Measurements from ENCODE around the gene PAQR6.
"Not testable (repeated sequence)": the region's sequence is repeated elsewhere in the genome, so short reads cannot be mapped to it uniquely, and the experiment has no call there.

PAQR6 gene

DNA sequence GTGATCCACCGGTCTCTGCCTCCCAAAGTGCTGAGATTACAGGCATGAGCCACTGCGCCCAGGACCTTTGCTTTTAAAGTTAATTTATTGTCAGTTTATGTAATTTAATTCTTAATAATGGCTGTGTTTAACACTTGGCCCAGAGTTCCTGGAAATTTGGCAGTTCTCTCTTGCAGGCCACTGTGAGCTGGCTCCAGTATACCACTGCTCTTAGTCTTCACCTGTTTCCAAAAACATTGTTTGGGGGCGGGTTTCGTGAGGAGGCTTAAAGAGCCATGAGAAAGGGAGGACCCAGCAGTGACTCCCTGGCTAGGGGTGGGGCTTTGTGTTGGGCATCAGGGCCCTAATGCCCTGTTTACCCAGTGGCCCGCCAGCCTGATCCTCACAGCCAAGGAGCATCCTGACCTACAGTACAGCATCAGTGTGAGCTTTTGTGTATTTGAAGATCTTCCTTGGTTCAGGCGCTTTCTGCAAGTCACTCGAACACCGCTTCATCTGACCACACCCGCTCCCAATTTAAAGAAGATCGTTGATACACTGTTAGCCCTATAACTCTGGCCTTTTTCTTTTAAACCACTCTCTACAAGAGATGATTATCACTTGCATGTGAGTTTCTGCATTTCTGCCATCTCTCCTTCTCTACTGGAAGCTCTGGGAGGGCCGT lies 17.9 kb downstream of the PAQR6 start:
- DNase-seq = no peak

DNA sequence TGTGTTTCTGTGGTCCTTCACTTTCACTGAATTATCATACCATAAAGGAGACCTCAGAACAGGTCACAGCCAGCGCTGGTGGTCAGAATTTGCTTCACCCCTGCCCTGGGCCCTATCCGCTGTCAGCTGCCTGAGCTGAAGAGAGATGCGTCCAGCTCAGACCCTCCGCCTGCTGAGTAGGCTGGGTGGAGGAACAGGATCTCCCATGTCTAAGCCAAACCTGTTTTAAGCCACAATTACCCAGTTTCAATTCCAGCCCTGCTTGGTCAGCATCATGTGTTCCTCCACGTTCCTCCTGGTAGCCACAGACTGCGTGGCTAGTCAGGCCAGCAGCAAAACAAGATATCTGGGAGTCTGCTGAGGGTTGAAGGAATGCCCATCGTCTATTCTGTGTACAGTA lies 19.4 kb downstream of the PAQR6 start:
- no peak for DNase-seq

DNA sequence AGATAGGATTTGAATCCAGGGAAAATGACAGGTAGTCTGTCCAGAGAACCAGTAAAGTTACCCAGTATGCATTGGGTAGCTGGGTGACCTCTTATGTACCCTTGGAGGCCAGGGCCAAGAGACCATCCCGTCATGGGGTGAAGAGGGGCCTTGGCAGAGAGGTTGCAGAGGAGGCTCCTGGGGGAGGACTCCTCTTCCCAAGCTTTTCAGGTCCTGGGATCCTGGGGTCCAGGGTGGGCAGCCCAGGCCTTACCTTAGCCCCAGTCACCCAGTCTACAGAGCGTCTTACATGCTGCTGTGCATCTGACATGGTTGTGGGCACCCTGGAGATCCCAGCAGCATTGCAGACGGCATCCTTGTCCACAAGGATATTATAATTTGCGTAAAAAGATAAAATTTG lies 21.1 kb downstream of the PAQR6 start:
- DNase-seq = no peak

DNA sequence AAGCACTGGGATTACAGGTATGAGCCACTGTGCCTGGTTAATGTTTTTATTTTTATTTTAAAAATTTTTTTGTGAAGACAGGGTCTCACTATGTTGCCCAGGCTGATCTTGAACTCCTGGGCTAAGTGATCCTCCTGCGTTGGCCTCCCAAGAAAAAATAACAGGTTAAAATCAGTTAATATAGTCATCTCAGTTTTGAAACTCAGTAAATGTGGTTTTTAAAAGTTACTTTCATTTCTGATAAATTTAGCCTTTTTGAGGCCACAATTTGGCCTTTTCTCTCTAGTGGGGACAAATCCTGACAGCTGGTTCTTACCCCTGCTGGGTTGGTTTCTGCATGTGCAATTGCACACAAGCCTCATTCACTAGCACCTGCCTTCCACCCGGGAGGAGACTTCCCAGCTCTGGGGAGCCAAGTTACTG lies 21.7 kb downstream of the PAQR6 start:
- no peak for DNase-seq

DNA sequence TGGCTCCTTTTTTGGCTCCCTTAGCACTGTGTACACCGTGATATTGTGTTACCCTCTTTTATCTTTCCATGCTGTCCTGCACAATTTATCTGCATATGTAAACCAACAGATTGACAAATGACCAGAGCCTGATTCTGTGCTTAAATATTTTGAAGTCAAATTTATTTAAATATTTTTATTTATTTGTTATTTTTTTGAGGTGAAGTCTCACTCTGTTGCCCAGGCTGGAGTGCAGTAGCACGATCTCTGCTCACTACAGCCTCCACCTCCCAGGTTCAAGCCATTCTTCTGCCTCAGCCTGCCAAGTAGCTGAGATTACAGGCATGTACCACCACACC lies 22.2 kb downstream of the PAQR6 start:
- DNase-seq = no peak

DNA sequence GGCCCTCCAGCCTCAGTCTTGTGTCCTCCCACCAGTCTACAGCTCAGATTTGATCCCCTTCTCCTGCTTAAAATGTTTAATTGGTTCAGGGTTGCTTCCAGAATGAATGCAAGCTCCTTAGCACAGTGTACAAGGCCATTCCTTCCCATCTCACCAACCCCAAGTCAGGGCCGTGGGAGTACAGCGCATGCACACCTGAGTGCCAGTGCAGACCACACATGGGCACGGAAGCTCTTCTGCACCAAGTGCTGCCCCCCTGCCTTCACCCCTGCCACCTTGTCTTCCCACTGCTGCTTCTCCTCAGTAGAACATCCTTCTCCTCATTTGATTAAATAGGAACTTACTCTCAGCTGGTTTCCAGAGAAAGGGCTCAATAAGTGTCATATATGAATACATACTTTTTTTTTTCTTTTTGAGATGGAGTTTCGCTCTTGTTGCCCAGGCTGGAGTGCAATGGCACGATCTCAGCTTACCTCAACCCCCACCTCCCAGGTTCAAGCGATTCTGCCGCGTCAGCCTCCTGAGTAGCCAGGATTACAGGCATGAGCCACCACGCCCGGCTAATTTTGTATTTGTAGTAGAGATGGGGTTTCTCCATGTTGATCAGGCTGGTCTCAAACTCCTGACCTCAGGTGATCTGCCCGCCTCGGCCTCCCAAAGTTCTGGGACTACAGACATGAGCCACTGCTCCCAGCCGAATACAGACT lies 25.7 kb downstream of the PAQR6 start:
- DNase-seq = no peak

DNA sequence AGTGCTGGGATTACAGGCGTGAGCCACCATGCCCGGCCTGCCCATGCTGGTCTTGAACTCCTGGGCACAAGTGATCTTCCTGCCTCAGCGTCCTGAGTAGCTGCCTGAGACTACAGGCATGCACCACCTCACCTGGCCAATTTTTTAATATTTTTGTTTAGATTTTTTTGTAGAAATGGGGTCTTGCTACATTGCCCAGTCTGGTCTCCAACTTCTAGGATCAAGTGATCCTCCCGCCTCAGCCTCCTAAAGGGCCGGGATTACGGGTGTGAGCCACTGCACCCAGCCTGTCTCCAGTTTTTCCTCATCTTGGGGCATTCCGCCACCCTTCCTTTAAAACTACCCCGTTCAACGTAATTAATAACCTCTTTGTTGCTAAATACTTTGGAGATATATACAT lies 27.6 kb downstream of the PAQR6 start:
- no peak for DNase-seq

DNA sequence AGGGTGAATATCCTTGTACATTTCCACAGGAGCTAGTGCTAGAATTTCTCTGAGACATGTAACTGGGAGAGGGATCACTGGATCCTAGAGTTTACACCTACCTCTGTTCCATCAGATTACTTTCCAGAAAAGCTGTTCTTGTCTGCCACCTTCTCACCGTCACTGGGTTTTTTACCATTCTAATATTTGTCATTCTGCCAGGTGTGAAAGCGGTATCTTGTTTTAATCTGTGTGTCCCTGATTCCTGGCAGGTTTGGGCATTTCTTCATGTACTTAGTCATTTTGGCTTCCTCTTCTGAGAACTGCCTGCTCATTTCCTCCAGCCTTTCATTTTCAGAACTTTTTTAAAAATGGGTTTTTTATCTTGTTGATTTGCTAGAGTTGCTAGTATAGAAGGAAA lies 30.0 kb downstream of the PAQR6 start:
- no peak for DNase-seq

DNA sequence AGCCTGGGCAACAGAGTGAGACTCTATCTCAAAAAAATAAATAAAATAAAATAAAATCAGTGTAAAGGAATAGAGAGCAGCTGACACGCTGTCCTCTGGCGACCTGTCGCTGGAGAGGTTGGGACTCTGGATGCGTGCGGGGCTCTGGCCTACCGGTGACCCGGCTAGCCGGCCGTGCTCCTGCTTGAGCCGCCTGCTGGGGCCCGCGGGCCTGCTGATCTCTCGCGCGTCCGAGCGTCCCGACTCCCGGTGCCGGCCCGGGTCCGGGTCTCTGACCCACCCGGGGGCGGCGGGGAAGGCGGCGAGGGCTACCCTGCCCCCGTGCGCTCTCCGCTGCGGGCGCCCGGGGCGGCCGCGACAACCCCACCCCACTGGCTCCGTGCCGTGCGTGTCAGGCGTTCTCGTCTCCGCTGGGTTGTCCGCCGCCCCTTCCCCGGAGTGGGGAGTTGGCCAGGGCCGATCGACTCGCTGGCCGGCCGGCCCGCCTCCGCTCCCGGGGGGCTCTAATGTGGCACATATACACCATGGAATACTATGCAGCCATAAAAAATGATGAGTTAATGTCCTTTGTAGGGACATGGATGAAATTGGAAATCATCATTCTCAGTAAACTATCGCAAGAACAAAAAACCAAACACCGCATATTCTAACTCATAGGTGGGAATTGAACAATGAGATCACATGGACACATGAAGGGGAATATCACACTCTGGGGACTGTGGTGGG lies 31.3 kb downstream of the PAQR6 start:
- DNase-seq = not testable (repeated sequence)

DNA sequence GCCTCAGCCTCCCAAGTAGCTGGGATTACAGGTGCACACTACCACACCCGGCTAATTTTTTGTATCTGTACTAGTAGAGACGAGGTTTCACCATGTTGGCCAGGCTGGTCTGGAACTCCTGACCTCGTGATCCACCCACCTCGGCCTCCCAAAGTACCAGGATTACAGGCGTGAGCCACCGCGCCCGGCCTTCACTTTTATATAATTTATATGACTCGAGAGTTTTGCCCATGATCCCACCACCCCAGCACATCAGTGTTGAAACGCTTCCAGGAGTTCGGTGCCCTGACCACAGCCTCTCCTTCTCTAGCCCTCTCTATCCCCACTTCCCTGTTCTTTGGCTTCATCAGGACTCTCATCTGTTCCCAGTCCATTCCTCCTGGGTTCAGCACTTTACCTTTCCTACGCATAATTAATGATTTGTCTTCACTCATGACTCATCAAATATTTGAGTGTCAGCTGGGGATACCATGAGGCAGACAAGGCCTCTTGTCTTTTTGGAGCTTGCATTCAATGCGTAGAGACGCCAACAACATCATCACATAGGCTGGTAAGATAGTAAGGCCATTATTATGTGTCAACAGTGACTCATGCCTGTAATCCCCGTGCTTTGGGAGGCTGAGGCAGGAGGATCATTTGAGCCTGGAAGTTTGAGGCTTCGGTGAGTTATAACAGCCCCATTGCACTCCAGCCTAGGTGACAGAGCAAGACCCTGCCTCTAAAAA lies 33.7 kb downstream of the PAQR6 start:
- DNase-seq = no peak

DNA sequence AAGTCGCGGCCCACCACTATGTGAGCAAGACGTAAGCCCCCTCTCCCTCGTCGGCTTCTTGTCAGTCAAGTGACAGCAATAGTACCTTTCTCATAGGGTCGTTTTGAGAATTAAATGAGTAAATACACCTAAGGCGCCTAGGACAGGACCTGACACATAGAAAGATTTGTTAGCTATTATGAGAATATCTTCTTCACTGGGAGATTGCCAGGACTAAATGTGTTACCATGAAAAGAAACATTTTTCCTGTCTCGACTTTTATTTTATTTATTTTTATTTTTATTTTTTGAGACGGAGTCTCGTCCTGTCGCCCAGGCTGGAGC lies 34.3 kb downstream of the PAQR6 start:
- DNase-seq = no peak

DNA sequence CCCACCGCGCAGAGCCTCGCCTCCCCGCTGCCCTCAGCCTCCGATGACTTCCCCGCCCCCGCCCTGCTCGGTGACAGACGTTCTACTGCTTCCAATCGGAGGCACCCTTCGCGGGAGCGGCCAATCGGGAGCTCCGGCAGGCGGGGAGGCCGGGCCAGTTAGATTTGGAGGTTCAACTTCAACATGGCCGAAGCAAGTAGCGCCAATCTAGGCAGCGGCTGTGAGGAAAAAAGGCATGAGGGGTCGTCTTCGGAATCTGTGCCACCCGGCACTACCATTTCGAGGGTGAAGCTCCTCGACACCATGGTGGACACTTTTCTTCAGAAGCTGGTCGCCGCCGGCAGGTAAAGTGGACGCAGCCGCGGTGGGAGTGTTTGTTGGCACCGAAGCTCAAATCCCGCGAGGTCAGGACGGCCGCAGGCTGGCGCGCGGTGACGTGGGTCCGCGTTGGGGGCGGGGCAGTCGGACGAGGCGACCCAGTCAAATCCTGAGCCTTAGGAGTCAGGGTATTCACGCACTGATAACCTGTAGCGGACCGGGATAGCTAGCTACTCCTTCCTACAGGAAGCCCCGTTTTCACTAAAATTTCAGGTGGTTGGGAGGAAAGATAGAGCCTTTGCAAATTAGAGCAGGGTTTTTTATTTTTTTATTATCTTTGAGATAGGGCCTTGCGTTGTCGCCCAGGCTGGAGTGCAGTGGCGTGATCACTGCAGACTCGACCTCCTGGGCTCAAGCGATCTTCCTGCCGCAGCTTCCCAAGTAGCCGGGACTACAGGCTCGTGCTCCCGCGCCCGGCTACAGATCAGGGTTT lies 34.8 kb downstream of the PAQR6 start, which contains the start of gene PMF1:
Gene PMF1 (plus strand): TSS at position 175 of the 811 bp plus-strand sequence. CDS start 9 bp downstream, at position 184.
- DNase-seq = peak; percentile 96 to 97

DNA sequence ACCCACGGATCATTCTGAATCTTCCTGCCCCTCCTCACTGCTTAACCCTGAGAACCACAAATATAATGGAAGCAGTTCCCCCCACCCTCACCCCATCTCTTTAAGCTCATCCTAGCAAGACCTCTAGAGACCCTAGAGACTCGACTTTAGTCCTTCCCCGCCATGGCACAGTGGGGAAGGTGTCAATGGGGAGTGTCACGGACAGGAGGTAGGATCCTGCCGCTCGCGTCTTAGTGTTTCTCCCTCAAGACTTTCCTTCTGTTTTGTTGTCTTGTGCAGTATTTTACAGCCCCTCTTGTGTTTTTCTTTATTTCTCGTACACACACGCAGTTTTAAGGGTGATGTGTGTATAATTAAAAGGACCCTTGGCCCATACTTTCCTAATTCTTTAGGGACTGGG lies 35.7 kb downstream of the PAQR6 start:
- no peak for DNase-seq

DNA sequence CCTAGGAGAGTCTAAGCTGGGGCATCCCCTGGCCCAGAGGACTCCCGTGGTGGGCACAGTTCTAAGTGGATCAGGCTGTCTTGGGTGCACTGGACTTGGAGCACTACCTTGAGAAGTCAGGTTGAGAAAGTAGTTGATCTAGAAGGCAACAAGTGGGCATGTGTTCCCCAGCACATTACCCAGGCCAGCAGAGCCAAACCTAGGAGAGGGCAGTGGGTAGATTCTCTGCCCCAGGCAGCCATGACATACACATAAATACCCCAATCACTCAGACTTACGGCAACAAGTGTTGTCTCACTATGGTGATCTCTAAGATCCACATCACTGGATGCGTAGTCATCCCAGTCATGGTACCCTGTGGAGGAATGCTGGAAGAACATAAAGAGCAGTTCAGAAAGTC lies 36.6 kb downstream of the PAQR6 start:
- no peak for DNase-seq

DNA sequence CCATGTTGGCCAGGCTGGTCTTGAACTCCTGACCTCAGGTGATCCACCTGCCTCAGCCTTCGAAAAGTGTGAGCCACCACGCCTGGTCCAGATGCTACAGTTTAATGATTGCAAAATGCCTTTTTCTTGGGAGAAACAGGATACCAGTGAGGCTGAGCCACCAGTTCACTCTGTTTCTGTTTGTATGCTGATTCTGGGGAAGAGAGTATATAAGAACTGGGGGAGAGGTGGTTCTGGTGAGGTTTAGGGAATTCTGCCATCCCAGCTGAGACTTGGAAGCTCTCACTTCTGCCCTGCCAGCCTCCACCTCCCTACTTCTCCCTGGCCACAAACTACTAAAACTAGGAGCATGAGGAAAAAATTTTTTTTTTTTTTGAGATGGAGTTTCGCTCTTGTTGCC lies 43.2 kb downstream of the PAQR6 start:
- no peak for DNase-seq

DNA sequence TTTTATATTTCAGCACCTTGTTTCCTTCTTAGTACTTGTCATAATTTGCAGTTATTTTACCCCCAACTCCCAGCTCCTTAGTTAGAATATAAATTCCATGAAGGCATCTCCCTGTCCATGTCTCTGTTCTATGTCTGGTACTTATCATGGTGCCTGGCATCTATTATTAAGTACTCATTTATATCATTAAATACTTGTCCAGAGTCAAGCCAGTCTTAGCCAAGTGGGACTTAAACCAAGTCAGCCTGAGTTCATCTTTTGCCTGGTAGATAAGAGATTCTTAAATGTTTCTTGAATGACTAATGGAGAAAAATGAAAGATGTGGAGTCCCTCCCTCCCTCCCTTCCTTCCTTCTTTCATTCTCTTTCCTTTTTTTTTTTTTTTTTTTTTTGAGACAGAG lies 44.5 kb downstream of the PAQR6 start:
- DNase-seq = no peak

DNA sequence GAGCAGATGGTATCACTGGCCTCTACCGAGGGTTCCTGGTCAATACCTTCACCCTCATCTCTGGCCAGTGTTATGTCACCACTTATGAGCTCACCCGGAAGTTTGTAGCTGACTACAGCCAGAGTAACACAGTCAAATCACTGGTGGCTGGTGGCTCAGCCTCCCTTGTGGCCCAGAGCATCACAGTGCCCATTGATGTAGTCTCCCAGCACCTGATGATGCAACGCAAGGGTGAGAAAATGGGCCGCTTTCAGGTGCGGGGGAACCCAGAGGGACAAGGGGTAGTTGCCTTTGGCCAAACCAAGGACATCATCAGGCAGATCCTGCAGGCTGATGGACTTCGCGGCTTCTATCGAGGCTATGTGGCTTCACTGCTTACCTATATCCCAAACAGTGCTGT lies 47.8 kb downstream of the PAQR6 start:
- no peak for DNase-seq

DNA sequence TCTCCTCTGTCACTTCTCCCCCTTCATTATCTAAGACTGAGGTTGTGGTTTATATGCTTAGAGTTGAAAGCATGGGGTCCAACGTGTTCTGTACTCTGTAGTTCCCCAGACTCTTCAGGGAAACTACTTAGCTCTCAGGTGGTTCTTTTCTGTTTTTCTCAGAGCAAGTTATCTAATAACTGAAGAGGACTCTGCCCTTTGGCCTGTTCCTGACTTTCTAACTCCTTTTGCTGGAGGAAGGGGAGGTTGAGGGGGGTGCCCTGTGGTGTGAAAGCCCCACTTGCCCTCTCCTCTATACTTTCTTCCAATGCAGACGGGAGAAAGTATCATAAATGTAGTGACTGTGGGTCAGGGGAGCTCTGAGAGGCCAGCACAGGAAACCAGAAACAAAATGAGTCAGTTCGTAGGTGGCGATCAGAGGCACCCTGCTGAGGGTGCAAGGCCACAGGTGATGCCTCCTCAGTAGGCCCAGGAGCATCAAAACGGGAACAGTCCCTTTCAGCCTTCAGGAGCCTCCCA lies 49.0 kb downstream of the PAQR6 start:
- no peak for DNase-seq

DNA sequence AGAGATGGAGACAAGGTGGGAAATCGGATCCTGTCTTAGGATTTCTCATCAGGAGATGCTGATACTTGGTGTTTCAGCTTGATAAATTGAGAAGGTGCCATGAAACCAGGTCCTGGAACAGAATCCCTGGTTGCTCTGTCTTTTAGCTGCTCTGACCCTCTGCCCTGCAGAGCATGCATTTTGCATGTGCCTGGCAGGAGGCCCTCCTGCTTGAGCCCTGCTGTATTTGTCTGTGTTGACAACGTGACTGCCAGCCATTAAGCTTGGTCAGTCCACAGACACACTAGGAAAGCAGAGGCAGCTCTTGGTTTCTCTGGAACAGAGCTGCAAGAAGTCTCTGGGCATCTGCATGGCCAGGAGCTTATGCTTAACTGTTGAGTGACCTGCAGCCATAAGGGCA lies 51.4 kb downstream of the PAQR6 start:
- no peak for DNase-seq

DNA sequence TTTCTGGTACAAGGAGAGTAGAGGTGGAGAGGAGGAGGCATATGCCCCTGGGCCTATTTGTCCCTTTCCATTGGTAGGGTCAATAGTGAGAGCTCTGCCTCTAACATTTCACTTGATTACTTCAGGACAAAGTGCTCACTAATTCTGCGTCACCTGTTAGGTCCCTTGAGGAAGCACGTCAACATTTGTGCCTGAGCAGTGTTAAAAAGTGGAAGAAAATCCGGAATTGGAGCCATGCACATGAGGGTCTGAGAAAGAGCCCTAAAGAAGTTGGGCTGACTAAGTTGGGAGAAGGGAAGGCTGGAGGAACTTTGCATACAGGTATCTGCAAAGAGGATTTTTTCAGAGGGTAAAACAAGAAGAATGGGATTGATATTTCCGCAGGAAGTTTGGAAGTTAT lies 52.0 kb downstream of the PAQR6 start:
- DNase-seq = no peak

DNA sequence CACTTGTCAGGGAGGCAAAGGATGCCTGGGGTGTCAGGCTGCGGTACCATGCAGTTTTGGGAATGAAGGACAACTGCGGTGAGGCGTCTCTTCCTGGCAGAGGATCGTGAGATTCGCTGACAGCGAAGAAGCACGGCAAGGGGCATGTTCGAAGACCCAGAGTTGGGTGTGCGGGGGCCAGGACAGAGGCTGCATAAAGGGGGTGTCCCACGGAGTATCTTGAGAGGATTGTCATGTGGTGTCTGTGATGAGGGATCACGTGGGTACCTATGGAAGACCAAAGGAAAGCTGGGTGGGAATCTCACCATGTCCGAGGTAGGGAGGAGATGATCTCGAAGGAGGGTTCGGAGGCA lies 53.6 kb downstream of the PAQR6 start:
- no peak for DNase-seq

DNA sequence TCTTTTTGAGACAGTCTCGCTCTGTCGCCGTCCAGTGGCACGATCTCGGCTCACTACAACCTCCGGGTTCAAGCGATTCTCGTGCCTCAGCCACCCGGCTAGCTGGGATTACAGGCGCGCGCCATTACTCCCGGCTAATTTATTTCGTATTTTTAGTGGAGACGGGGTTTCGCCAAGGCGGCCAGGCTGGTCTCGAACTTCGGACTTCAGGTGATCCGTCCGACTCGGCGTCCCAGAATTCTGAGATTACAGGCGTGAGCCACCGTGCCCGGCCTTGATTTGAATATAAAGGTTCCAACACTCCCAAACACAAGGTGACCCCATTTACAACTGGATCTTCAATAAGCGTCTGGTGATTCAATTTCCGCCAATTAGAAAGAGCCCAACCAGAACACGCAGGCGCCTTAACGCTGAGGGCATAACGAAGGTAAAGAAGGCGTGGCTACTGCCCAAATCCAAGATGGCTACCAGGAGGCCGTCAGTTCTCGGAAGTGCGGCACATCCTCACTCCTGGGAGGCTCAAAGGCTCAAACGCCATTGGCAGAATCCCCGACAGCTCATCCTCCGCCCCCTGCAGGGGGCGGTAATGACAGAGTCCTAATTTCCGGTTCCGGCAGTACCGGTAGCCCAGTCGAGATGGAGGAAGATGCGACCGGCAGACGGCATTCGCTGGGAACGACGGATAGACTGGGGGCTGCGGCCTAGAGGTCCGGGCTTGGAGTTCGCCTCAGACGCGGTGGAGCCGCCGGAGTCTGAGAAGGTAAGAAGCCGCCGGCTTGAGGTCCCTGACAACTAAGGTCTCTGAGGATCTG lies 54.2 kb downstream of the PAQR6 start, which contains the start of gene SLC25A44:
Gene SLC25A44 (plus strand): TSS at position 617 of the 812 bp plus-strand sequence. CDS start 5,744 bp downstream, outside the sequence.
- peak; percentile 97 to 99 for DNase-seq
